GM19372 (cell line): ENCODE results near the gene PACS2.
A peak's percentile ranks its signal among the peaks of the same experiment; 100 is the strongest.
"Not testable (repeated sequence)": the region's sequence is repeated elsewhere in the genome, so short reads cannot be mapped to it uniquely, and the experiment has no call there.

ENCODE experiments used
- ATAC-seq: cut with Tn5 transposase; IDR thresholded peaks from one replicate; pipeline ENCODE4 v1.9.1; 2021; ENCODE audit warnings: mild to moderate bottlenecking, low read depth, moderate library complexity; ENCODE audit not compliant: unreplicated experiment

PACS2 gene

GRCh38 chr14:105314287-105315200 is at the start of gene PACS2:
PACS2 (plus strand) TSS chr14:105314748; CDS start chr14:105314919, 171 bp downstream.
- ATAC-seq, result peak; percentile 85

- ATAC-seq, result no peak
These were observed 46.6 kb upstream of the PACS2 start for GRCh38 chr14:105267820-105268548.

- no peak for ATAC-seq
These were observed 45.7 kb upstream of the PACS2 start for GRCh38 chr14:105268736-105269354.

- no peak for ATAC-seq
These were observed 45.1 kb upstream of the PACS2 start for GRCh38 chr14:105269405-105269804.

GRCh38 chr14:105271224-105271890 is 43.2 kb upstream of the PACS2 start:
- ATAC-seq, result no peak

- ATAC-seq, result no peak
These were observed 41.9 kb upstream of the PACS2 start for GRCh38 chr14:105272623-105273022.

GRCh38 chr14:105273062-105273461 is 41.5 kb upstream of the PACS2 start:
- ATAC-seq, result no peak

- ATAC-seq, result no peak
These were observed 39.9 kb upstream of the PACS2 start for GRCh38 chr14:105274637-105275036.

- no peak for ATAC-seq
These were observed 39.1 kb upstream of the PACS2 start for GRCh38 chr14:105275267-105275946.

GRCh38 chr14:105277448-105277847 is 37.1 kb upstream of the PACS2 start:
- not testable (repeated sequence) for ATAC-seq

- no peak for ATAC-seq
These were observed 34.7 kb upstream of the PACS2 start for GRCh38 chr14:105279642-105280361.

- no peak for ATAC-seq
These were observed 34.0 kb upstream of the PACS2 start for GRCh38 chr14:105280525-105280924.

- no peak for ATAC-seq
These were observed 33.0 kb upstream of the PACS2 start for GRCh38 chr14:105281371-105282097.

- no peak for ATAC-seq
These were observed 32.3 kb upstream of the PACS2 start for GRCh38 chr14:105282098-105282725.

- ATAC-seq, result no peak
These were observed 31.5 kb upstream of the PACS2 start for GRCh38 chr14:105283028-105283427.

- no peak for ATAC-seq
These were observed 30.6 kb upstream of the PACS2 start for GRCh38 chr14:105283899-105284298.

- no peak for ATAC-seq
These were observed 29.4 kb upstream of the PACS2 start for GRCh38 chr14:105285174-105285573.

- ATAC-seq, result no peak
These were observed 27.8 kb upstream of the PACS2 start for GRCh38 chr14:105286759-105287144.
